Posterior cingulate gyrus (tissue), 11 donors: ENCODE data around the gene WFDC1.
"Not testable (repeated sequence)": the region's sequence is repeated elsewhere in the genome, so short reads cannot be mapped to it uniquely, and the experiment has no call there.

Source experiments
- DNase-seq, 10 donors: peaks; one replicate each; pipeline versions ENCODE4 v3.0.0 to v3.0.0-alpha.2; 2020 to 2021; ENCODE audit warnings: mixed read lengths in 3 of 10
- intact Hi-C: fragments of 100-400 bp; cut with DNase I; formaldehyde crosslinking; loops from one replicate; pipeline ENCODE4 v1.15.1; 2023

WFDC1 gene

GRCh38 chr16:84321932-84322331 is 27.3 kb downstream of the WFDC1 start:
- DNase-seq: peak in 1 of 10 donors; percentile 9
- intact Hi-C loops: no loop called here

DNA sequence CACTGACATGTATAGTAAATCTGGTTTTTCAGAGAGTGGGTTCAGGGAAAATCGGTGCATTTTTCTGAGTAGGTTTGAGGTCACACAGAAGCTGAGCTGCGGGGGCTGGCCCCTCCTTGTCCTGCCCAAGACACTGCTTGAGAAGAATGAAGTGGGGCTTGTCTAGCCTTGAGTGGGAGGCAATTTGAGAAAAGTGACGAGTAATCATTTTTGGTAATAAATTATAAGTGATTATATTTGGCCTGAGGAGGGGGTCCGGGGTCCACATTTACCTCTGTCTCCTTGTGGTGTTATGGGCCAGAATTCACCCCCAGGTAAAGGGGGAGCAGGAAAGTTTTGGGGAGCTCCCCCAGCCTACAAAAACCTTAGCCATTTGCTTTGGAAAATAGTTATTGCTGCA is 28.1 kb downstream of the WFDC1 start:
- peak in 2 of 10 donors; percentile 10 to 50 for DNase-seq
- intact Hi-C loops: no loop called here

GRCh38 chr16:84323606-84324005 is 28.9 kb downstream of the WFDC1 start:
- DNase-seq: peak in 2 of 10 donors; percentile 4 to 30

DNA sequence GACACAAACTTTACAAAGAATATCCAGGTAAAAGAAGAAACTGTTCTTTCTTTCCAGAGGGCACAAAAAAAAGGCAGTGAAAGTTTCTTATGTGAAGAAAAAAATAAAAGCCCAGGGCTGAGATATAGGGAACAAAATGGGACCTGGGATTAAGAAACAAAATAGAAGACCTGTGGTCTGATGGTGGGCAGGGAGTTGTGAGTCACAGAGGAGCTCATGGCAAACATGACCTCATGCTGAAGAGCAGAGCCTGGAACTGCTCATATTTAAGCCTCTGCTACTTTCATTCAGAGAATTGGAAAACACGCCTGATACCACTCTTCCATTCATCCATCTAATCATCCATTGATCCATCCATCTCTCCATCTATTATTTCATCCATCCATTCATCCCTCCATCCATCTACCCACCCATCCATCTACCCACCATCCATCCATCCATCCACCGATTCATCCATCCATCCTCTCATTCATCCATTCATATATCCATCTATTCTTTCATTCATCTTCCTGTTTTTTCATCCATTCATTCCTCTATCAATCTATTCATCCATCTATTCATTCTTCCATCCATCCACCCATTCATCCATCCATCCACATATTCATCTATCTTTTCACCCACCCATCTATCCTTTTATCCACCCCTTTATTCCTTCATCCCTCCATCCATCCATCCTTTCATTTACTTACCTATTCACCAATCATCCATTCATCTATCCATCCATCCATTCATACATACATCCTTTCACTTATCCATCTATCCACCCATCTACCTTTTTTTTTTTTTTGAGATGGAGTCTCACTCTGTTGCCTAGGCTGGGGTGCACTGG is 30.0 kb downstream of the WFDC1 start:
- peak in 1 of 10 donors; percentile 5 for DNase-seq
- intact Hi-C loops: no loop called here

More at GRCh38 chr16:84323606-84324005, 28.9 kb downstream of the WFDC1 start:
- intact Hi-C loops: no loop called here

- DNase-seq: peak in 1 of 10 donors; percentile 22
- intact Hi-C loops: no loop called here
Measured at GRCh38 chr16:84326545-84326944, 31.9 kb downstream of the WFDC1 start.

GRCh38 chr16:84327926-84328505 is 33.3 kb downstream of the WFDC1 start:
- intact Hi-C loops: no loop called here
- DNase-seq: peak in 2 of 10 donors; percentile 26 to 59

DNA sequence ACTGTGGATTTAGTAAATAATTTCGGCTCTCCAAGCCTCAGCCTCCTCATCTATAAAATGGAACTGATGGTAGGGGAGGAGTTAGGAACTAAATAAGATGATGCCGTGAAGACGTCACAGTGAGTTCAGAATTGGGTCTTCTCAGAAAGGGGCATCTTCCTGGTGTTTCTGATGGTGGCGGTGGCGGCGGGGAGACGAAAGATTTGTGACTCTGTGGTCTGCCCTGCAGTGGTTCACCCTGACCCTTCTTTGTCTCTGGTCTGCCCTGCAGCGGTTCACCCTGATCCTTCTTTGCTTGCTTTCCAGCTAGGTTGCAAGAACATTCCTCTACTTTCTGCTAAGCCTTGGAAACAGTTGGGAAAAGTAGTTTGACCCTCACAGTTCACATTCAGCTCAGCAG is 34.3 kb downstream of the WFDC1 start:
- intact Hi-C loops: no loop called here
- DNase-seq: peak in 2 of 10 donors; percentile 23 to 29

- intact Hi-C loops: no loop called here
- DNase-seq: peak in 2 of 10 donors; percentile 63 to 70
Measured at GRCh38 chr16:84329843-84330684, 35.4 kb downstream of the WFDC1 start.

GRCh38 chr16:84330685-84331050 is 36.0 kb downstream of the WFDC1 start:
- intact Hi-C loops: no loop called here
- peak in 2 of 10 donors; percentile 43 to 74 for DNase-seq

GRCh38 chr16:84331998-84332780 is 37.5 kb downstream of the WFDC1 start:
- intact Hi-C loops: no loop called here
- peak in 2 of 10 donors; percentile 52 to 60 for DNase-seq

DNA sequence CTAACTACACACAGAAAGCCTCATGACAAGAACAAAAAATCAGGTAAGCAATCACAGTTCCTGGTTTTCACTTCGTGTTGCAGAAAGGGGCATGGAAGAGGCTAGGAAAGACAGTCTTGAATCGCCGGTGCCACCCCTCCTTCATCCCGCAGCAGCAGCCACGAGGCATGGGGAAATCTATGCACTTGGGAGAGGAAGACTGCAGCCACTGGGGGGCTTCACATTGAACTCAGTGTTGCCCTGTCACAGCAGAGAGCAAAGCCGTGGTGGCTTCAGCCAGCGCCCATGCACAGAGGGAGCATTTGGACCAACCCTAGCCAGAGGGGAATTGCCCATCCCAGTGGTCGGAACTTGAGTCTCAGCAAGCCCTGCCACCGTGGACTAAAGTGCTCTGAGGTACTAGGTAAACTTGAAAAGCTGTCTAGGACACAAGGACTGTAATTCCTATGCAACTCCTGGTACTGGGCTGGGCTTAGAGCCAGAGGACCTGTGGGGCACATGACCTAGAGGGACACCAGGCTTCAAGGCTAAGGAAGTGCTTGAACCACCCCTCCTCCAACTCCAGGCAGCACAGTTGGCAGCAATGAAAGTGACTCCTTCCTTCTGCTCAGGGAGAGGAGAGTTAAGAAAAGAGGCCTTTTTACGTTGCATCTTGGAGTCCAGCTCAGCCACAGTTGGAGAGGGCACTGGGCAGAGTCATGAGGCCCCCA is 38.5 kb downstream of the WFDC1 start:
- DNase-seq: peak in 2 of 10 donors; percentile 19 to 61
- intact Hi-C loops: no loop called here

DNA sequence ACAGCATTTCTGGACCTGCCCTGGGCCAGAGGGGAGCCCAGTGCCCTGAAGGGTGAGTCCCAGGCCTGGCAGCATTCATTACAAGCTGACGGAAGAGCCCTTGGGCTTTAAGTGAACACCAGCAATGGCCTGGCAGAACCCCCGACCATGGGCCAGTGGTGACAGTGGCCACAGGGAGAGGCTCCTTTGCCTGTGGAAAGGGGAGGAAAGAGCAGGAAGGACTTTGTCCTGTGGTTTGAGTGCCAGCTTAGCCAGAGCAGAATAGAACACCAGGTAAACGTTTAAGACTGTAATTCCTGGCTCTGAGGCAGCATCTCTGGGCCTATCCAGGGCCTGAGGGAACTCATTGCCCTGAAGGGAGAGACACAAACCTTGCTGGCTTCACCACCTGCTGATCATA is 39.4 kb downstream of the WFDC1 start:
- peak in 2 of 10 donors; percentile 5 to 52 for DNase-seq
- intact Hi-C loops: no loop called here

GRCh38 chr16:84334482-84334881 is 39.8 kb downstream of the WFDC1 start:
- no peak for DNase-seq
- intact Hi-C loops: no loop called here

GRCh38 chr16:84337236-84337635 is 42.6 kb downstream of the WFDC1 start:
- intact Hi-C loops, DNase-seq: not testable (repeated sequence)

GRCh38 chr16:84339311-84339710 is 44.6 kb downstream of the WFDC1 start:
- intact Hi-C loops: no loop called here
- DNase-seq: peak in 2 of 10 donors; percentile 27 to 77

- intact Hi-C loops: no loop called here
- DNase-seq: peak in 2 of 10 donors; percentile 46 to 67
Measured at GRCh38 chr16:84339766-84340165, 45.1 kb downstream of the WFDC1 start.

DNA sequence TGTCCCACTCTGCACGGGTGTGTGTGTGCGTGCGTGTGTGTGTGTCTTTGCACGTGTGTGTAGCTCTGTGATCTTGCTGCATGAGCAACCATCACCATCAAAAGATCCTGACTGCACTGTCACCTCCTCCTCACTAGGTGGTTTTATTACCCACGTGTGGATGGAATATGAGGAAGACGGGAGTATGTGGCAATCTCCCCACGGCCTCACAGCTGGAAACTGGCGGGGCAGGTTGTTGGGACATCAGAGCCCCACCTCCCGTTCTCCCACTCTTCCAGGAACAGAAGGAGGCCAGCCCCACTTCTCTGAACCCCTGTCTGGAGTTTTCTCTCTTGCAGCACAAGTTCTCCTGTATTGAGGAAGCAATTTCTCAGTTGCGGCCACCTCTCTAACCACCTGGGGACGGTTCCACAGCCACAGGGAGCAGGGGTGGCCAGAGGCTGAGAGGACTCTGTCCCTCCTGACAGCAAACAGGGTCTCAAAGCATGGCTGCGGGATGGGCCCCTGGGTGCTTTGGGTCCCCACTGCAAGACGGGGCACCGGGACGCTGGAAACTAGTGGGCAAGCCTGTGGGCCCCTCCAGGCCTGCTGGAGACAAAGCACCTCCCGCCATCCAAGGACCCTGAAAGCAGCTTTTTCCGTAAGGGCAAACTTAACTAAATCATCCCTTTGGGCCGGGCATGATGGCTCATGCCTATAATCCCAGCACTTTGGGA is 45.8 kb downstream of the WFDC1 start:
- DNase-seq: peak in 2 of 10 donors; percentile 55 to 73
- intact Hi-C loops: no loop called here

GRCh38 chr16:84341528-84342295 is 47.0 kb downstream of the WFDC1 start:
- intact Hi-C loops: no loop called here
- peak in 2 of 10 donors; percentile 45 to 57 for DNase-seq
